ENCODE data around the gene ARHGAP33.

The ARHGAP33 gene

GRCh38 chr19:35733180-35734125, 41.9 kb upstream of the ARHGAP33 start:
- peaks cover 32% of the 10 kb centered on the region for H3K36me3 Mint-ChIP-seq (ENCODE audit: insufficient read depth)
- peaks cover 32% of the 10 kb centered on the region for H3K4me1 Mint-ChIP-seq
- no peaks in the 10 kb centered on the region for H3K9me3 Mint-ChIP-seq
- ATAC-seq (replicated peaks; ENCODE audit: extremely low read depth, poor library complexity, severe bottlenecking) (no peak), DNase-seq (ENCODE audit: low spot score in 2 of 2) (no peak)
- H3K27ac Mint-ChIP-seq (ENCODE audit: low read depth) = peak overlapping the region; percentile 27
- H3K27me3 Mint-ChIP-seq = no peaks in the 10 kb centered on the region
- H3K4me3 Mint-ChIP-seq = no peak overlapping the region

GRCh38 chr19:35734273-35734672, 41.1 kb upstream of the ARHGAP33 start:
- no peak for ATAC-seq (replicated peaks; ENCODE audit: extremely low read depth, poor library complexity, severe bottlenecking)
- Mint-ChIP-seq H3K27me3 (no peaks in the 10 kb centered on the region), H3K27ac (ENCODE audit: low read depth) (peak overlapping the region; percentile 27), H3K4me3 (no peak overlapping the region), H3K9me3 (no peaks in the 10 kb centered on the region), H3K36me3 (ENCODE audit: insufficient read depth) (peaks cover 34% of the 10 kb centered on the region), H3K4me1 (peaks cover 37% of the 10 kb centered on the region)
- DNase-seq (ENCODE audit: low spot score in 2 of 2) = no peak

GRCh38 chr19:35734889-35735288, 40.5 kb upstream of the ARHGAP33 start:
- no peaks in the 10 kb centered on the region for H3K9me3 Mint-ChIP-seq
- H3K4me1 Mint-ChIP-seq = peaks cover 42% of the 10 kb centered on the region
- ATAC-seq (replicated peaks; ENCODE audit: extremely low read depth, poor library complexity, severe bottlenecking) (no peak), DNase-seq (ENCODE audit: low spot score in 2 of 2) (no peak)
- no peak overlapping the region for H3K4me3 Mint-ChIP-seq
- H3K27me3 Mint-ChIP-seq = no peaks in the 10 kb centered on the region
- H3K27ac Mint-ChIP-seq (ENCODE audit: low read depth) = peak overlapping the region; percentile 27
- peaks cover 31% of the 10 kb centered on the region for H3K36me3 Mint-ChIP-seq (ENCODE audit: insufficient read depth)

GRCh38 chr19:35736913-35737886, 38.2 kb upstream of the ARHGAP33 start:
- no peaks in the 10 kb centered on the region for H3K27me3 Mint-ChIP-seq

GRCh38 chr19:35738021-35738886, 37.1 kb upstream of the ARHGAP33 start:
- H3K27ac Mint-ChIP-seq (ENCODE audit: low read depth) = peak overlapping the region; percentile 81
- no peak for ATAC-seq (replicated peaks; ENCODE audit: extremely low read depth, poor library complexity, severe bottlenecking)
- H3K27me3 Mint-ChIP-seq = no peaks in the 10 kb centered on the region
- H3K4me3 Mint-ChIP-seq = peak overlapping the region; percentile 86
- H3K9me3 Mint-ChIP-seq = no peaks in the 10 kb centered on the region
- peaks cover 28% of the 10 kb centered on the region for H3K36me3 Mint-ChIP-seq (ENCODE audit: insufficient read depth)
- peaks cover 47% of the 10 kb centered on the region for H3K4me1 Mint-ChIP-seq
- no peak for DNase-seq (ENCODE audit: low spot score in 2 of 2)

More at GRCh38 chr19:35736913-35737886, 38.2 kb upstream of the ARHGAP33 start:
- H3K4me1 Mint-ChIP-seq = peaks cover 40% of the 10 kb centered on the region
- DNase-seq (ENCODE audit: low spot score in 2 of 2) (no peak), ATAC-seq (replicated peaks; ENCODE audit: extremely low read depth, poor library complexity, severe bottlenecking) (no peak)
- no peak overlapping the region for H3K4me3 Mint-ChIP-seq
- H3K9me3 Mint-ChIP-seq = no peaks in the 10 kb centered on the region
- peak overlapping the region; percentile 81 for H3K27ac Mint-ChIP-seq (ENCODE audit: low read depth)
- peaks cover 22% of the 10 kb centered on the region for H3K36me3 Mint-ChIP-seq (ENCODE audit: insufficient read depth)

GRCh38 chr19:35738887-35739229, 36.5 kb upstream of the ARHGAP33 start:
- no peak for DNase-seq (ENCODE audit: low spot score in 2 of 2)
- Mint-ChIP-seq H3K27ac (ENCODE audit: low read depth) (peak overlapping the region; percentile 41), H3K4me3 (peak overlapping the region; percentile 86), H3K27me3 (no peaks in the 10 kb centered on the region), H3K36me3 (ENCODE audit: insufficient read depth) (peaks cover 25% of the 10 kb centered on the region), H3K9me3 (no peaks in the 10 kb centered on the region), H3K4me1 (peaks cover 46% of the 10 kb centered on the region)
- ATAC-seq (replicated peaks; ENCODE audit: extremely low read depth, poor library complexity, severe bottlenecking) = no peak

GRCh38 chr19:35739275-35740107, 35.9 kb upstream of the ARHGAP33 start:
- DNase-seq (ENCODE audit: low spot score in 2 of 2) (no peak), ATAC-seq (replicated peaks; ENCODE audit: extremely low read depth, poor library complexity, severe bottlenecking) (no peak)
- Mint-ChIP-seq H3K27me3 (no peaks in the 10 kb centered on the region), H3K9me3 (no peaks in the 10 kb centered on the region), H3K36me3 (ENCODE audit: insufficient read depth) (peaks cover 24% of the 10 kb centered on the region), H3K4me1 (peaks cover 45% of the 10 kb centered on the region), H3K4me3 (peak overlapping the region; percentile 86), H3K27ac (ENCODE audit: low read depth) (peak overlapping the region; percentile 41)

- Mint-ChIP-seq H3K9me3 (no peaks in the 10 kb centered on the region), H3K4me3 (peak overlapping the region; percentile 86), H3K36me3 (ENCODE audit: insufficient read depth) (peaks cover 24% of the 10 kb centered on the region), H3K27me3 (no peaks in the 10 kb centered on the region), H3K4me1 (peaks cover 41% of the 10 kb centered on the region), H3K27ac (ENCODE audit: low read depth) (no peak overlapping the region)
- DNase-seq (ENCODE audit: low spot score in 2 of 2) (no peak), ATAC-seq (replicated peaks; ENCODE audit: extremely low read depth, poor library complexity, severe bottlenecking) (no peak)
These were observed 35.3 kb upstream of the ARHGAP33 start for GRCh38 chr19:35740108-35740422.

GRCh38 chr19:35740423-35741202, 34.8 kb upstream of the ARHGAP33 start:
- H3K36me3 Mint-ChIP-seq (ENCODE audit: insufficient read depth) = peaks cover 28% of the 10 kb centered on the region
- H3K9me3 Mint-ChIP-seq = no peaks in the 10 kb centered on the region
- H3K27me3 Mint-ChIP-seq = no peaks in the 10 kb centered on the region
- peak overlapping the region; percentile 63 for H3K27ac Mint-ChIP-seq (ENCODE audit: low read depth)
- DNase-seq (ENCODE audit: low spot score in 2 of 2) (peak; percentile 88 to 92), ATAC-seq (replicated peaks; ENCODE audit: extremely low read depth, poor library complexity, severe bottlenecking) (peak; percentile 62)
- peak overlapping the region; percentile 86 for H3K4me3 Mint-ChIP-seq
- peaks cover 44% of the 10 kb centered on the region for H3K4me1 Mint-ChIP-seq

GRCh38 chr19:35741203-35741515, 34.2 kb upstream of the ARHGAP33 start:
- H3K9me3 Mint-ChIP-seq = no peaks in the 10 kb centered on the region
- no peak for ATAC-seq (replicated peaks; ENCODE audit: extremely low read depth, poor library complexity, severe bottlenecking)
- peaks cover 49% of the 10 kb centered on the region for H3K4me1 Mint-ChIP-seq

More at GRCh38 chr19:35741203-35741515, 34.2 kb upstream of the ARHGAP33 start:
- Mint-ChIP-seq H3K4me3 (peak overlapping the region; percentile 86), H3K36me3 (ENCODE audit: insufficient read depth) (peaks cover 28% of the 10 kb centered on the region), H3K27me3 (no peaks in the 10 kb centered on the region), H3K27ac (ENCODE audit: low read depth) (peak overlapping the region; percentile 63)
- DNase-seq (ENCODE audit: low spot score in 2 of 2) = no peak

All from central memory CD8-positive, alpha-beta T cell (primary cell).